Uterus (tissue), 4 donors: ENCODE data around the gene SKP1. TPM values are rescaled to one million over a fixed set of nuclear protein-coding genes. Genes with fewer than 3 reads are reported as not detected.

Experiments used
- DNase-seq, 2 donors: peaks; one replicate each; pipeline ENCODE4 v3.0.0-alpha.2; 2019 to 2020
- H3K27ac ChIP-seq, 2 donors: fragments of 200-600 bp; sonication (generic); 1 replicate in 1 of 2; 2 replicates in 1 of 2; pipeline ENCODE4 v1.5.1; 2016 to 2018
- H3K27me3 ChIP-seq, 2 donors: fragments of 200-600 bp; sonication (generic); one replicate each; pipeline ENCODE4 v1.5.1; 2018 to 2019; ENCODE audit warnings: control low read depth in 1 of 2
- H3K36me3 ChIP-seq, 2 donors: fragments of 200-600 bp; sonication (generic); one replicate each; pipeline ENCODE4 v1.5.1; 2019; ENCODE audit warnings: control low read depth in 1 of 2
- H3K4me1 ChIP-seq, 2 donors: fragments of 200-600 bp; sonication (generic); one replicate each; pipeline ENCODE4 v1.5.1; 2018 to 2019; ENCODE audit warnings: control low read depth in 1 of 2
- H3K4me3 ChIP-seq, 2 donors: fragments of 200-600 bp; sonication (generic); 1 replicate in 1 of 2; 2 replicates in 1 of 2; pipeline ENCODE4 v1.5.1; 2018 to 2019; ENCODE audit warnings: mild to moderate bottlenecking in 1 of 2
- H3K9me3 ChIP-seq, 2 donors: fragments of 200-600 bp; sonication (generic); one replicate each; pipeline ENCODE4 v1.5.1; 2019; ENCODE audit warnings: control low read depth in 1 of 2
- CTCF ChIP-seq, 4 experiments: fragments of 200-600 bp in 2 of 4; fragments of 450-650 bp in 2 of 4; sonication (generic) in 2 of 4; IDR thresholded peaks; one replicate each; pipeline ENCODE4 v1.5.1; 2016 to 2019; ENCODE audit warnings: antibody characterized with exemption in 4 of 4, mild to moderate bottlenecking in 2 of 4, moderate library complexity in 1 of 4
- POLR2A ChIP-seq, 2 donors: fragments of 450-650 bp; IDR thresholded peaks; one replicate each; pipeline ENCODE4 v1.6.1; 2016; ENCODE audit warnings: antibody characterized with exemption in 2 of 2, mild to moderate bottlenecking in 1 of 2, moderate library complexity in 1 of 2
- intact Hi-C: fragments of 100-400 bp; cut with DNase I; formaldehyde crosslinking; loops from one replicate; pipeline ENCODE4 v1.15.1; 2023; ENCODE audit warnings: low total_unique reads
- total RNA-seq, 4 donors: library from RNA; depleted of rRNA in 3 of 4; stranded (reverse); fragments of >200 nt in 3 of 4; gene quantifications; one replicate each; pipeline versions ENCODE4 v1.1.0 to v1.2.4, GENCODE V29; 2014 to 2023
- donor health status: DM: yes; HTN: yes; CAD: no.

The SKP1 gene
- total RNA-seq, 4 donors from 2014 or later, result 198 to 343 (median 235) TPM

DNA sequence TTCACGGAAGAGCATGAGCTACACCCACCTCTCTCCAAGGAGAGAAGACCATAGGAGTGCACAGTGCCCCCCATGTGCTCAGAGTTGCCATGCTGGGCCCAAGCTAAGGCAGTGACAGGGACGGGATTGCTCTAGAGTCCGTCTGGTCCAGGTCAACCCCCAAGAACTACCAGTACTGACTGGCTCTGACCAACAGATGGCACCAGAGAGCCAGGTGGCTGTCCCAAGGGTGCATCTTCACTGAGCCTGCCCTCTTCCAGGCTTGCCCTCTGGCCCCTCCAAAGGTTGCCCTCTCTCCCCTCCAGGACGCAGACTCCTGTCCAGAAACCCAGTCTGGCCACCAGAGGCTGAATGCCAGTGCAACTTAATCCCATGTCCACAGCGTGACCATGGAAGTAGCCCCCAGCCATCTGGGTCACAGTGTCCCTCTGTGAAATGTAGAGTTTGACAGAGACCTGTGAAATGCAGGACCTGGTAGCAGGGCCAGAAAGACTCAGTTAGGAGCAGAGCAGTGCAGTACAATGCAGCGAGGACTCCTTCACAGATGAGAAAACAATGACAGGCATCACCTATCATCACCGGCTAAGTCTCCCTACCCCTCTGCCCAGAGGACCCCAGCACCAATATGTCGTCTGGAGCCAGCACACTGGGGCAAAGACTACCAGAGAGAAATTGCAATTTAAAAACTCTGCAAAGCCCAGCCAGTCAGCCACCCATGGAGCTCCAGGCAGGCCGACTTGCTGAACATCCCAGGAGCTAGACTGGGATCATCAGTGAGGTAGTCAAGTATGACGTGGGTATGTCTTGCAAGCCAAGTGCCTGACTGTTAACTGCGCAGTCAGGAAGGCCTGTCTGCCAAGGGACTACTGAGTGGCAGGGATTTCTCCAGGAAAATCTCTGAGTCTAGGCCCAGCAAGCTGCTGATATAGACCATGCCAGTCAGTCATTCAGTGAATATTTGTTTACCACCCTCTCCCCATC lies 7.7 kb upstream of the SKP1 start:
- Histone ChIP-seq H3K27ac (no peak overlapping the region), H3K4me3 (no peak overlapping the region), H3K9me3 (no peaks in the 10 kb centered on the region), H3K4me1 (no peaks in the 10 kb centered on the region), H3K27me3 (no peaks in the 10 kb centered on the region), H3K36me3 (no peaks in the 10 kb centered on the region)
- intact Hi-C loops, result loop anchor here (5.0 kb wide), 1 partner anchor 108 kb away; no protein-coding TSS in a partner anchor
- TF ChIP-seq CTCF (IDR thresholded peaks at IDR 0.05) (peak; percentile 85 to 93 (median 89)), POLR2A (IDR thresholded peaks at IDR 0.05) (no peak)
- peak; percentile 63 to 66 for DNase-seq

- TF ChIP-seq POLR2A (IDR thresholded peaks at IDR 0.05), result no peak
- TF ChIP-seq CTCF (IDR thresholded peaks at IDR 0.05), result no peak
Observed at GRCh38 chr5:134183481-134183880, 6.7 kb upstream of the SKP1 start.

DNA sequence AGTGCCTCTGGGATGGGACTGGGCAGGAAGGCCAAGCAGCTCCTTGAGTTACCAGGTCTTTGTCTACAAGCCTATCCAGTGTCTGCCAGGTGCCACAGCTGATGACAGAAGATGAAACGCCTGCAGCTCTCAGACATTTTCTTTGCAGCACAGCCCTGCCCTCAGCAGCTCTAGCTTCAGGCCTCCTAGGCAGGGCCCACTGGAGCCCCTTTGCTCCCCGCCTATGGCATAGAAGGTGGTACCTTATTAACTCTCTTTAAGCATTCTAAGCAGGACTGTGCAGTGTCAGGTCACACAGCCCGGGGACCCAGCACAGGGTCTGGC lies 1.3 kb upstream of the SKP1 start:
- Histone ChIP-seq H3K4me3 (peak overlapping the region; percentile 75 to 89), H3K27ac (peak overlapping the region; percentile 96 to 100)

More at GRCh38 chr5:134183481-134183880, 6.7 kb upstream of the SKP1 start:
- Histone ChIP-seq H3K36me3 (no peaks in the 10 kb centered on the region), H3K9me3 (no peaks in the 10 kb centered on the region), H3K27me3 (no peaks in the 10 kb centered on the region), H3K4me1 (no peaks in the 10 kb centered on the region), H3K4me3 (no peak overlapping the region), H3K27ac (no peak overlapping the region)
- DNase-seq, result no peak
- intact Hi-C loops, result loop anchor here (5.0 kb wide), 1 partner anchor 109 kb away; no protein-coding TSS in a partner anchor

DNA sequence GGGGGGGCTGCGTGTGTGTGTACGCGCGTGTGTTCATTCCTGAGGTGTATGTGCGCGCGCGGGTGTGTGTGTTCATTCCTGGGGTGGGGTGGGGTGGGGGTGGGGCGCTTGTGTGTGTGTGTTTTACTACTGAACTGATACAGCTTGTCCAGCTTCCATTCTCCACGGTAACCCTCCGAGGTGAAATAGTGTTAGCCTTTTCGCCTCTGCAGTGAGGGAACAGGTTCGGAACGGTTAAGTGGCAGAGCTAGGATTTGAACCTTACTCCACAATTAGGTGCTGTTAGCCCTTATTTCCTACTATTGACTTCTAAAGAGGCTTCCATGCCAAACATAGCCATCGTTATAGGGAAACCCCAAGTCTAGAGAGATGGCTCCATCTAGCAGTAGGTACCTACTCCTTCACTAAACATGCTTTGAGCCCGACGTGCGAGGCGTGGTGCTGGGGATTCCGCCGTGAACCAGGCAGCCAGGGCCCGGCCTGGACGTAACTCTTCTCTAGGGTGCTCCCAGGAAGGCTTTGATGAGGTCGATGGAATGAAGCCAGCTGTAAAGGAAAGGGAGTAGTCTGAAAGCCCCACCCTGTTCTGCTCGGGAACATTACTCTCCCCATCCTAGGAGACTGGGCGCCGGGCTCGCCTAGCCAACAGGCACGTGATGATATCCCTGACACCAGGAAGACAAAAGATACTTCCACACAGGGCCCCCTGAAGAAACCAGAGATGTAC lies 782 bp upstream of the SKP1 start:
- peaks cover 0 to 6% of the 10 kb centered on the region in 2 donors for H3K4me1 ChIP-seq
- intact Hi-C loops, result no loop called here
- DNase-seq, result peak; percentile 39 to 42

More for the DNA sequence above, 1.3 kb upstream of the SKP1 start:
- peaks cover 0 to 6% of the 10 kb centered on the region in 2 donors for H3K4me1 ChIP-seq
- no peaks in the 10 kb centered on the region for H3K27me3 ChIP-seq
- no peak for DNase-seq
- H3K36me3 ChIP-seq, result no peaks in the 10 kb centered on the region
- H3K9me3 ChIP-seq, result no peaks in the 10 kb centered on the region
- intact Hi-C loops, result no loop called here
- TF ChIP-seq POLR2A (IDR thresholded peaks at IDR 0.05), result no peak
- TF ChIP-seq CTCF (IDR thresholded peaks at IDR 0.05), result no peak

More for the DNA sequence above, 782 bp upstream of the SKP1 start:
- TF ChIP-seq CTCF (IDR thresholded peaks at IDR 0.05) (no peak), POLR2A (IDR thresholded peaks at IDR 0.05) (no peak)
- Histone ChIP-seq H3K27me3 (no peaks in the 10 kb centered on the region), H3K4me3 (peak overlapping the region; percentile 75 to 89), H3K9me3 (no peaks in the 10 kb centered on the region), H3K27ac (peak overlapping the region; percentile 96 to 100), H3K36me3 (no peaks in the 10 kb centered on the region)
